Fibroblast of villous mesenchyme (primary cell): ENCODE data around the gene B4GALNT2. TPM values are rescaled to one million over a fixed set of nuclear protein-coding genes. Genes with fewer than 3 reads are reported as not detected.

Experiments
- DNase-seq: peaks from one replicate; pipeline ENCODE4 v3.0.0-alpha.2; 2010; ENCODE audit warnings: low read depth
- H3K4me3 ChIP-seq: 2 replicates; pipeline ENCODE4 v1.5.1; 2011; ENCODE audit warnings: low read depth, mild to moderate bottlenecking, low read length
- CTCF ChIP-seq: IDR thresholded peaks from 2 replicates; pipeline ENCODE4 v1.5.1; 2012; ENCODE audit warnings: low read depth, mild to moderate bottlenecking, low read length; ENCODE audit not compliant: insufficient read depth
- total RNA-seq: library from RNA; depleted of rRNA; stranded (reverse); fragments of >200 nt; gene quantifications from 2 replicates; pipeline ENCODE4 v1.2.3, GENCODE V29; 2012

Gene B4GALNT2
- total RNA-seq, 1 donor: under 0.01 TPM

DNA sequence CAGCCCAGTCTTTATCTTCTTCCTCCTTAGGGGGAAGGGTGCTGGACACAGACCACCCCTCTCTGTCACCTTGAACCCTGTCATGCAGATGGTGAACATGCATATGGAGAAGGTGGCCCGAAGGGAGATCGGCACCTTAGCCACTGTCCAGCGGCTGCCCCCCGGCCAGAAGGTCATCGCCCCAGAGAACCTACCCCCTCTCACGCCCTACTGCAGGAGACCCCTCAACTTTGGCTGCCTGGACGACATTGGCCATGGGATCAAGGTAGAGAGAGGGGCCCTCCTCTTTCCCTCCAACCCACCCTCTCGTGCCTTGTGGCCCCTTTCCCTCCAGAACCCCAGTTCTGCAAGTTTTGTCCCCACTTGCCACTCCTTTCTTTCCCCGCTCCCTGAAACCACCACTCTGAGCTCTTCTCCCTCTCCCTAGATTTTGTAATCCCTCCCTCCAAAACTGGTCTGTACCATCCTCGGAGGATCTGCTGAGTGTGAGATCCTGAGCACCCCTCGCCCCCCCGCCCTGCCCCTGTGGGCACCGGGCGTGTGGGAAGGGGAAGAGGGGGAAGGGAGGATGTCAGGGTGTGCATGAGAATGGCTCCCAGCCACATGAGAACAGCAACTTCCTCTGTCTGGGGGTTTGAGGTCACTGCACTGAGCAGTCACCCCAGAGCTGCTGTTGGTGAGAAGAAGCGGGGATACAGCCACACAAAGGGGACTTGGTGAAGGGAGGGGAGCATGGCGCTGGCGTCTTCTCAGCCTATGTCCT, 85.3 kb downstream of the B4GALNT2 start:
- TF ChIP-seq CTCF: no peak
- DNase-seq: no peak
- H3K4me3 ChIP-seq: no peak overlapping the region

- no peak overlapping the region for H3K4me3 ChIP-seq
- no peak for TF ChIP-seq CTCF
- no peak for DNase-seq
Measured at GRCh38 chr17:49218941-49219913, 86.7 kb downstream of the B4GALNT2 start.

DNA sequence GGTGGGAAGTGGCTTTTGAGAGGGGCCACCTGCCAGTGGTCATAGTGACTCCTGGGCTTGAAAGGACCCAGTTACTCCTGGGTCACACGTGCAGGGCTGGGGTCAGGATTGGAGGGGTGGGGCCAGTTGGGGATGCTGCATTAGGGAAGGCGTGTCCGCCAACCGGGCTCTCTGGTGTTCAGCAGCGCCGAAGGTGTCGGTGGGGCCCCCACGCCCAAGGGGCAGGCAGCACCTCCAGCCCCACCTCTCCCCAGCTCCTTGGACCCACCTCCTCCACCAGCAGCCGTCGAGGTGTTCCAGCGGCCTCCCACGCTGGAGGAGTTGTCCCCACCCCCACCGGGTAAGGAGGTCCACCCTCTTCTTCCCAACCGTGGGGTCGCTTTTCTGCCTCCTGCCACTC, 87.4 kb downstream of the B4GALNT2 start:
- H3K4me3 ChIP-seq: no peak overlapping the region
- DNase-seq: no peak
- no peak for TF ChIP-seq CTCF

DNA sequence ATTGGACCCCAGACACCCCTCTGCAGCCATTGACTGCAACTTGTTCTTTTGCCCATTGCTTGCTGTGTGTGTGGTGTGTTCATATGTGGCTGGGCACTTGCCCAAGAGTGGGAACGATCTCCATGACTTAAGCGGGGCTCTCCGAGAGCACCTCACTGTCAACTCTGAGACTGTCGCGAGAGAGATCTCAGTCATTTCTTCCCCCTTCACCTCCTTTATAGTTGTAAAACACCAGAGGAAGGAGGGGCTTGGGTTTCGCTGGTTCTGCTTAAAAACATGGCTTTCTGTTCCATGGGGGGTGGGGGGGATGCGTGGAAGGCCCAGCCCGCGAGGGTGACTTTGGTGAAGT, 90.6 kb downstream of the B4GALNT2 start:
- no peak for DNase-seq
- no peak for TF ChIP-seq CTCF
- H3K4me3 ChIP-seq: no peak overlapping the region

- TF ChIP-seq CTCF: peak; percentile 92
- no peak overlapping the region for H3K4me3 ChIP-seq
- DNase-seq: no peak
Measured at GRCh38 chr17:49223517-49224197, 91.1 kb downstream of the B4GALNT2 start.

DNA sequence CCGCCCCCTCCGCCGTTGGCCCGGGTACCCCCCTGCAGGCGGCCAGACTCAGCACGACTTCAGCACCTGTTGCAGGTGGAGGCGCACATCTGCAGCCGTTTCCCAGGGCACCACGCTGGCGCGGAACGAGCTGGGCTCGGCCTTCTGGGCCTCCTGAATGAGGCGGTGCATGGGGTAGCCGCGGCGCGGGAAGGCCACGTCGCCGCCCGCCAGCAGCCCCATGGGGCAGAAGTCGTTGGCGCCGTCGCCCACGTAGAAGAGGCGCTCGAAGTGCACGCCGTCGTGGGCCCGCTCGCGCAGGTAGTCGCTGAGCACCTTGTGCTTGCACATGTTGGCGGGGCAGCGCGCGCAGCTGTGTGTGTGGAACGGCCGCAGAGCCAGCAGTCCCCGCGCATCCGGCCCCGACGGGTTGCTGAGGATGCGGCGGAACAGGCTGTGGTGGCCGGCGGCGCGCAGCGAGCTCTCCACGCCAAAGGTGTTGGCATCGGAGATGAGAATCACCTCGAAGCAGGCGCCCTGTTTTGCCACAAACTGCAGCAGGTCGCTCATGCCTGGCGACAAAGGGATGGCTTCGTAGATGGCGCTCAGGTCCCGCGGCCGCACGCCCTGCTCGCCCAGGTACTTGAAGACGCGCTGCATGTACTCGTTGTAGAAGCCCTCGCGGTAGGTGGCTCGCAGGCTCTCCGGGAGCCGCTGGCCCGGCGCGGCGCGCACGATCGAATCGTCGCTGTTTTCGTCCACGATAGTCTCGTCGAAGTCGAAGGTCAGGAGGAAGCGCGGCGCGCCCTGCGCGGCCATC, 91.8 kb downstream of the B4GALNT2 start:
- no peak for DNase-seq

More for the DNA sequence above, 91.8 kb downstream of the B4GALNT2 start:
- no peak for TF ChIP-seq CTCF
- no peak overlapping the region for H3K4me3 ChIP-seq
